HG03457 (cell line): ENCODE measurements around the gene SYT12.

Source experiments
- ATAC-seq: cut with Tn5 transposase; IDR thresholded peaks from one replicate; pipeline ENCODE4 v1.9.1; 2021; ENCODE audit warnings: moderate number of reproducible peaks; ENCODE audit not compliant: unreplicated experiment

SYT12 gene

GRCh38 chr11:67095214-67095507 lies 72.2 kb downstream of the SYT12 start:
- ATAC-seq = no peak

GRCh38 chr11:67098799-67099429 lies 76.0 kb downstream of the SYT12 start:
- ATAC-seq = no peak

GRCh38 chr11:67099831-67100324 lies 76.9 kb downstream of the SYT12 start:
- ATAC-seq = no peak
